Smooth muscle cell (in vitro differentiated cells): ENCODE measurements around the gene TAGLN. TPM values are rescaled to one million over a fixed set of nuclear protein-coding genes. Genes with fewer than 3 reads are reported as not detected.

ENCODE experiments used
- DNase-seq: peaks from one replicate; lab custom pipeline; 2025; ENCODE audit not compliant: unreplicated experiment; lab: John Stamatoyannopoulos, UW
- H2AFZ ChIP-seq: fragments of 200-600 bp; sonication (generic); 2 replicates; pipeline ENCODE4 v1.6.0; 2016; ENCODE audit warnings: antibody characterized with exemption, low read depth, mild to moderate bottlenecking
- H3F3A ChIP-seq: fragments of 200-600 bp; sonication (generic); 2 replicates; pipeline ENCODE4 v1.6.0; 2017; ENCODE audit warnings: antibody characterized with exemption, low read depth
- H3K27ac ChIP-seq: fragments of 200-600 bp; sonication (generic); 2 replicates; pipeline ENCODE4 v1.5.1; 2016; ENCODE audit warnings: low read depth, mild to moderate bottlenecking
- H3K27me3 ChIP-seq: fragments of 200-600 bp; sonication (generic); 2 replicates; pipeline ENCODE4 v1.6.1; 2016; ENCODE audit warnings: low read depth, mild to moderate bottlenecking
- H3K36me3 ChIP-seq: fragments of 200-600 bp; sonication (generic); 2 replicates; pipeline ENCODE4 v1.5.1; 2016; ENCODE audit warnings: low read depth
- H3K4me1 ChIP-seq: fragments of 200-600 bp; sonication (generic); 2 replicates; pipeline ENCODE4 v1.5.1; 2016; ENCODE audit warnings: low read depth
- H3K4me2 ChIP-seq: fragments of 200-600 bp; sonication (generic); 2 replicates; pipeline ENCODE4 v1.6.0; 2016; ENCODE audit warnings: mild to moderate bottlenecking
- H3K4me3 ChIP-seq: fragments of 200-600 bp; sonication (generic); 2 replicates; pipeline ENCODE4 v1.5.1; 2016; ENCODE audit warnings: mild to moderate bottlenecking
- H3K79me2 ChIP-seq: fragments of 200-600 bp; sonication (generic); 2 replicates; pipeline ENCODE4 v1.6.0; 2016; ENCODE audit warnings: low read depth, mild to moderate bottlenecking
- H3K9ac ChIP-seq: fragments of 200-600 bp; sonication (generic); 2 replicates; pipeline ENCODE4 v1.6.0; 2016; ENCODE audit warnings: low read depth
- H3K9me3 ChIP-seq: fragments of 200-600 bp; sonication (generic); replicated peaks from 2 replicates; pipeline ENCODE4 v1.5.1; 2016; ENCODE audit warnings: low read depth
- H4K20me1 ChIP-seq: fragments of 200-600 bp; sonication (generic); 2 replicates; pipeline ENCODE4 v1.6.0; 2016; ENCODE audit warnings: low read depth
- CTCF ChIP-seq: fragments of 200-600 bp; sonication (generic); IDR thresholded peaks from 2 replicates; pipeline ENCODE4 v1.5.1; 2017; ENCODE audit warnings: borderline replicate concordance, mild to moderate bottlenecking, antibody characterized with exemption; ENCODE audit not compliant: insufficient read depth, poor library complexity, severe bottlenecking
- WGBS: methylation state at CpG from one replicate; pipeline ENCODE4 v1.1.7; 2016; ENCODE audit warnings: low lambda C conversion rate; 5-methylcytosine and 5-hydroxymethylcytosine counted together
- polyA plus RNA-seq: library from polyadenylated mRNA; unstranded; fragments of >200 nt; fragmentation: Nextera tagmentation; extraction: Ambion mirVana; gene quantifications from 2 replicates; pipeline ENCODE4 v1.2.1, GENCODE V29; 2016
- total RNA-seq: library from RNA; depleted of rRNA; stranded (reverse); fragments of >200 nt; gene quantifications from 2 replicates; pipeline ENCODE4 v1.2.3, GENCODE V29; 2014

TAGLN gene
- total RNA-seq (1,972 and 2,130 TPM in 2 replicates), polyA plus RNA-seq (2,069 and 2,250 TPM in 2 replicates)

DNA sequence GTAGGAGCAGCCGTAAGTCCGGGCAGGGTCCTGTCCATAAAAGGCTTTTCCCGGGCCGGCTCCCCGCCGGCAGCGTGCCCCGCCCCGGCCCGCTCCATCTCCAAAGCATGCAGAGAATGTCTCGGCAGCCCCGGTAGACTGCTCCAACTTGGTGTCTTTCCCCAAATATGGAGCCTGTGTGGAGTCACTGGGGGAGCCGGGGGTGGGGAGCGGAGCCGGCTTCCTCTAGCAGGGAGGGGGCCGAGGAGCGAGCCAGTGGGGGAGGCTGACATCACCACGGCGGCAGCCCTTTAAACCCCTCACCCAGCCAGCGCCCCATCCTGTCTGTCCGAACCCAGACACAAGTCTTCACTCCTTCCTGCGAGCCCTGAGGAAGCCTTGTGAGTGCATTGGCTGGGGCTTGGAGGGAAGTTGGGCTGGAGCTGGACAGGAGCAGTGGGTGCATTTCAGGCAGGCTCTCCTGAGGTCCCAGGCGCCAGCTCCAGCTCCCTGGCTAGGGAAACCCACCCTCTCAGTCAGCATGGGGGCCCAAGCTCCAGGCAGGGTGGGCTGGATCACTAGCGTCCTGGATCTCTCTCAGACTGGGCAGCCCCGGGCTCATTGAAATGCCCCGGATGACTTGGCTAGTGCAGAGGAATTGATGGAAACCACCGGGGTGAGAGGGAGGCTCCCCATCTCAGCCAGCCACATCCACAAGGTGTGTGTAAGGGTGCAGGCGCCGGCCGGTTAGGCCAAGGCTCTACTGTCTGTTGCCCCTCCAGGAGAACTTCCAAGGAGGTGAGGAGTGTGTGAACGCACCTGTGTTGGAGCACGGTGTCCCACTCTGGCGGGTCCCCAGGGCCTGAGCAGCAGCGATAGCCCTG is at the start of gene TAGLN:
TAGLN (plus strand) TSS at position 318 of the 863 bp plus-strand sequence. CDS start 3,644 bp downstream, outside the sequence.
- peak within 1 kb of the TSS; percentile 79 for H3K27ac ChIP-seq
- H3K4me3 ChIP-seq: peak within 1 kb of the TSS; percentile 49
- peak within 1 kb of the TSS; percentile 46 for H3K9ac ChIP-seq
- peaks cover 47% of the 10 kb centered on the region for H3K79me2 ChIP-seq
- WGBS: 6% methylated on average over 33 of the region's 34 CpGs
- H3K4me1 ChIP-seq: peaks cover 29% of the 10 kb centered on the region
- no peaks in the 10 kb centered on the region for H3K27me3 ChIP-seq
- peak within 1 kb of the TSS; percentile 85 for H3K4me2 ChIP-seq
- H4K20me1 ChIP-seq: peaks cover 46% of the 10 kb centered on the region
- H3K9me3 ChIP-seq: no peaks in the 10 kb centered on the region
- TF ChIP-seq CTCF: no peak
- DNase-seq: peak; percentile 44
- H2AFZ ChIP-seq: no peak within 1 kb of the TSS
- H3F3A ChIP-seq: peaks cover 40% of the 10 kb centered on the region
- H3K36me3 ChIP-seq: no peaks in the 10 kb centered on the region

GRCh38 chr11:117152066-117152465 is 47.1 kb upstream of the TAGLN start:
- Histone ChIP-seq H3K4me3 (no peak overlapping the region), H3K9me3 (no peaks in the 10 kb centered on the region), H3K4me1 (no peaks in the 10 kb centered on the region), H3K79me2 (peaks cover 100% of the 10 kb centered on the region), H2AFZ (no peak overlapping the region), H3K9ac (no peak overlapping the region), H3K27me3 (no peaks in the 10 kb centered on the region), H3K36me3 (no peaks in the 10 kb centered on the region), H3K27ac (peak overlapping the region; percentile 46), H3K4me2 (no peak overlapping the region), H3F3A (peaks cover 10% of the 10 kb centered on the region), H4K20me1 (peaks cover 100% of the 10 kb centered on the region)
- WGBS: 35% methylated on average over 2 of the region's 2 CpGs
- TF ChIP-seq CTCF: no peak
- DNase-seq: no peak

GRCh38 chr11:117154468-117154867 is 44.7 kb upstream of the TAGLN start:
- H3K27ac ChIP-seq: no peak overlapping the region
- WGBS: over 99% methylated on average over 5 of the region's 5 CpGs

More at GRCh38 chr11:117154468-117154867, 44.7 kb upstream of the TAGLN start:
- Histone ChIP-seq H4K20me1 (peaks cover 100% of the 10 kb centered on the region), H3K4me3 (no peak overlapping the region), H3K4me2 (no peak overlapping the region), H3K27me3 (no peaks in the 10 kb centered on the region), H3K9ac (no peak overlapping the region), H3K79me2 (peaks cover 100% of the 10 kb centered on the region), H3K36me3 (no peaks in the 10 kb centered on the region), H3K4me1 (no peaks in the 10 kb centered on the region), H3F3A (peaks cover 10% of the 10 kb centered on the region), H2AFZ (no peak overlapping the region), H3K9me3 (no peaks in the 10 kb centered on the region)
- DNase-seq: no peak
- no peak for TF ChIP-seq CTCF
